NCI-H1105 treated with DMSO at 0.1 percent for 48 hours (cell line): ENCODE data around the gene USH2A.
"Not testable (repeated sequence)": the region's sequence is repeated elsewhere in the genome, so short reads cannot be mapped to it uniquely, and the experiment has no call there.

Experiments used
- DNase-seq: peaks from one replicate; lab custom pipeline; 2025; lab: John Stamatoyannopoulos, UW

The USH2A gene

GRCh38 chr1:216046336-216046735, 376.9 kb downstream of the USH2A start:
- no peak for DNase-seq

- no peak for DNase-seq
Measured at GRCh38 chr1:216045400-216045799, 377.8 kb downstream of the USH2A start.

GRCh38 chr1:216044538-216044937, 378.7 kb downstream of the USH2A start:
- DNase-seq: no peak

GRCh38 chr1:216034506-216034905, 388.7 kb downstream of the USH2A start:
- DNase-seq: peak; percentile 24

- no peak for DNase-seq
Measured at GRCh38 chr1:216032961-216033614, 390.2 kb downstream of the USH2A start.

- no peak for DNase-seq
Measured at GRCh38 chr1:216032284-216032683, 391.0 kb downstream of the USH2A start.

GRCh38 chr1:216028631-216029030, 394.6 kb downstream of the USH2A start:
- no peak for DNase-seq

GRCh38 chr1:216024546-216024945, 398.7 kb downstream of the USH2A start:
- no peak for DNase-seq

GRCh38 chr1:216020743-216021345, 402.4 kb downstream of the USH2A start:
- no peak for DNase-seq

GRCh38 chr1:216015116-216015515, 408.1 kb downstream of the USH2A start:
- no peak for DNase-seq

- no peak for DNase-seq
Measured at GRCh38 chr1:216014086-216014485, 409.2 kb downstream of the USH2A start.

GRCh38 chr1:216009456-216009855, 413.8 kb downstream of the USH2A start:
- not testable (repeated sequence) for DNase-seq

- DNase-seq: no peak
Measured at GRCh38 chr1:216005916-216006315, 417.3 kb downstream of the USH2A start.

GRCh38 chr1:215992620-215993019, 430.6 kb downstream of the USH2A start:
- DNase-seq: peak; percentile 27

- DNase-seq: no peak
Measured at GRCh38 chr1:215987092-215987875, 436.0 kb downstream of the USH2A start.

GRCh38 chr1:215986401-215986800, 436.8 kb downstream of the USH2A start:
- no peak for DNase-seq

- DNase-seq: no peak
Measured at GRCh38 chr1:215983680-215984079, 439.6 kb downstream of the USH2A start.

GRCh38 chr1:215971793-215972441, 451.3 kb downstream of the USH2A start:
- no peak for DNase-seq

- DNase-seq: no peak
Measured at GRCh38 chr1:215970406-215970805, 452.8 kb downstream of the USH2A start.

- no peak for DNase-seq
Measured at GRCh38 chr1:215963621-215964020, 459.6 kb downstream of the USH2A start.

- no peak for DNase-seq
Measured at GRCh38 chr1:215963040-215963439, 460.2 kb downstream of the USH2A start.

- DNase-seq: no peak
Measured at GRCh38 chr1:215958841-215959240, 464.4 kb downstream of the USH2A start.

- DNase-seq: no peak
Measured at GRCh38 chr1:215957663-215958062, 465.6 kb downstream of the USH2A start.
